Measurements from ENCODE around the gene PFDN1.

Gene PFDN1

GRCh38 chr5:140258873-140259272 is 44.0 kb downstream of the PFDN1 start:
- no peak for TF ChIP-seq CTCF (IDR thresholded peaks at IDR 0.05; ENCODE audit: extremely low read depth, missing control alignments)
- DNase-seq (ENCODE audit: low spot score), result no peak

GRCh38 chr5:140258016-140258415 is 44.9 kb downstream of the PFDN1 start:
- no peak for DNase-seq (ENCODE audit: low spot score)
- no peak for TF ChIP-seq CTCF (IDR thresholded peaks at IDR 0.05; ENCODE audit: extremely low read depth, missing control alignments)

GRCh38 chr5:140256726-140257125 is 46.2 kb downstream of the PFDN1 start:
- TF ChIP-seq CTCF (IDR thresholded peaks at IDR 0.05; ENCODE audit: extremely low read depth, missing control alignments), result no peak
- DNase-seq (ENCODE audit: low spot score), result no peak

- no peak for DNase-seq (ENCODE audit: low spot score)
- TF ChIP-seq CTCF (IDR thresholded peaks at IDR 0.05; ENCODE audit: extremely low read depth, missing control alignments), result no peak
Observed at GRCh38 chr5:140255460-140256157, 47.3 kb downstream of the PFDN1 start.

GRCh38 chr5:140253985-140254384 is 48.9 kb downstream of the PFDN1 start:
- no peak for TF ChIP-seq CTCF (IDR thresholded peaks at IDR 0.05; ENCODE audit: extremely low read depth, missing control alignments)
- no peak for DNase-seq (ENCODE audit: low spot score)

GRCh38 chr5:140252470-140253126 is 50.3 kb downstream of the PFDN1 start:
- no peak for TF ChIP-seq CTCF (IDR thresholded peaks at IDR 0.05; ENCODE audit: extremely low read depth, missing control alignments)

GRCh38 chr5:140251527-140251973 is 51.4 kb downstream of the PFDN1 start:
- no peak for DNase-seq (ENCODE audit: low spot score)
- no peak for TF ChIP-seq CTCF (IDR thresholded peaks at IDR 0.05; ENCODE audit: extremely low read depth, missing control alignments)

More at GRCh38 chr5:140252470-140253126, 50.3 kb downstream of the PFDN1 start:
- no peak for DNase-seq (ENCODE audit: low spot score)

All from GM20000 (cell line).